ENCODE results near the gene ERICH6. TPM values are rescaled to one million over a fixed set of nuclear protein-coding genes. Genes with fewer than 3 reads are reported as not detected.

The ERICH6 gene
- total RNA-seq, 4 donors from 2014 or later = 0.68 TPM; not detected in 3

DNA sequence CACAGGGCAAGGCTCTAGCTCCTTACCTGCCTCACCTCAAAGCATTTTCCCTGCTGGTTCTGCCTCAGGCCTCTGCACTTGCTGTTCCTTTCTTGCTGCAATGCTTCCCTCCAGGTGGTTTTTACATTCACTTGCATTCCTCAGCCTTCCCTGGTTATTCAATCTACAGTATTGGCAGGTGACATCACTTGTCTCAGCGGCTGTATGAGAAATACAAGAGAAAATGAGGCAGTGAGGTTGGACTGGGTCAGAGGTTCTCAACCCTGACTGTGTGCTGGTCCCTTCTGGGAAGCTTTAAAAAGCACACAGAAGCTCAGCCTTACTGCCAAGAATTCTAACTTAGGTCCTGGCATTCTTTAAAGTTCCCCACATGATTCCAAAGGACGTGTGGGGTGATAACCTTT, 32.6 kb upstream of the ERICH6 start:
- WGBS = 57% methylated on average over 2 of the region's 2 CpGs
- no peak for DNase-seq (ENCODE audit: low spot score in 2 of 2)
- H3K4me1 ChIP-seq = peaks cover 24% of the 10 kb centered on the region
- TF ChIP-seq EP300 (IDR thresholded peaks at IDR 0.05) (no peak), POLR2AphosphoS5 (IDR thresholded peaks at IDR 0.05) (no peak), POLR2A (IDR thresholded peaks at IDR 0.05) (no peak)
- TF ChIP-seq, protein P1, sequence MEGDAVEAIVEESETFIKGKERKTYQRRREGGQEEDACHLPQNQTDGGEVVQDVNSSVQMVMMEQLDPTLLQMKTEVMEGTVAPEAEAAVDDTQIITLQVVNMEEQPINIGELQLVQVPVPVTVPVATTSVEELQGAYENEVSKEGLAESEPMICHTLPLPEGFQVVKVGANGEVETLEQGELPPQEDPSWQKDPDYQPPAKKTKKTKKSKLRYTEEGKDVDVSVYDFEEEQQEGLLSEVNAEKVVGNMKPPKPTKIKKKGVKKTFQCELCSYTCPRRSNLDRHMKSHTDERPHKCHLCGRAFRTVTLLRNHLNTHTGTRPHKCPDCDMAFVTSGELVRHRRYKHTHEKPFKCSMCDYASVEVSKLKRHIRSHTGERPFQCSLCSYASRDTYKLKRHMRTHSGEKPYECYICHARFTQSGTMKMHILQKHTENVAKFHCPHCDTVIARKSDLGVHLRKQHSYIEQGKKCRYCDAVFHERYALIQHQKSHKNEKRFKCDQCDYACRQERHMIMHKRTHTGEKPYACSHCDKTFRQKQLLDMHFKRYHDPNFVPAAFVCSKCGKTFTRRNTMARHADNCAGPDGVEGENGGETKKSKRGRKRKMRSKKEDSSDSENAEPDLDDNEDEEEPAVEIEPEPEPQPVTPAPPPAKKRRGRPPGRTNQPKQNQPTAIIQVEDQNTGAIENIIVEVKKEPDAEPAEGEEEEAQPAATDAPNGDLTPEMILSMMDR (IDR thresholded peaks at IDR 0.05) = no peak
- H3K27ac ChIP-seq = no peak overlapping the region
- H3K27me3 ChIP-seq = no peaks in the 10 kb centered on the region
- H3K9me3 ChIP-seq = no peaks in the 10 kb centered on the region
- peaks cover 8% of the 10 kb centered on the region for H3K36me3 ChIP-seq
- no peak overlapping the region for H3K4me3 ChIP-seq

DNA sequence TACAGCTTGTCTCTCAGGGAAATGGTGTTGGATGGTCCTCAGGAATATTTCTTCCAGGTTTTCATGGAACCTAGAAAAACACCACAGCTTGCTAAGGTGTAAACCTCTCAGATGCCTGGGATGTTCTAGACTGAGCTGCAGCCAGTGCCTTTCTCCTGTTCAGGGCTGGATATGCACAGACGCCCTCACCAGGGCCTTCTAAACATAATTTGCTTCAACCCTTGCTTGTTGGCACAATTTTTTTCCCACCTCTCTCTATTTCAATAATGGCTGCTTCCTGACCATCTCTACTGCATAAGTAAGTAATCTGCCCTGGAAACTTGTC, 31.0 kb upstream of the ERICH6 start:
- TF ChIP-seq POLR2A (IDR thresholded peaks at IDR 0.05) (no peak), POLR2AphosphoS5 (IDR thresholded peaks at IDR 0.05) (no peak), EP300 (IDR thresholded peaks at IDR 0.05) (no peak)
- TF ChIP-seq, protein P1 (IDR thresholded peaks at IDR 0.05) = no peak
- Histone ChIP-seq H3K4me3 (no peak overlapping the region), H3K27ac (no peak overlapping the region), H3K27me3 (no peaks in the 10 kb centered on the region), H3K9me3 (no peaks in the 10 kb centered on the region), H3K36me3 (no peaks in the 10 kb centered on the region), H3K4me1 (peaks cover 24% of the 10 kb centered on the region)
- DNase-seq (ENCODE audit: low spot score in 2 of 2) = no peak
- 71% methylated on average over 1 of the region's 1 CpG for WGBS

DNA sequence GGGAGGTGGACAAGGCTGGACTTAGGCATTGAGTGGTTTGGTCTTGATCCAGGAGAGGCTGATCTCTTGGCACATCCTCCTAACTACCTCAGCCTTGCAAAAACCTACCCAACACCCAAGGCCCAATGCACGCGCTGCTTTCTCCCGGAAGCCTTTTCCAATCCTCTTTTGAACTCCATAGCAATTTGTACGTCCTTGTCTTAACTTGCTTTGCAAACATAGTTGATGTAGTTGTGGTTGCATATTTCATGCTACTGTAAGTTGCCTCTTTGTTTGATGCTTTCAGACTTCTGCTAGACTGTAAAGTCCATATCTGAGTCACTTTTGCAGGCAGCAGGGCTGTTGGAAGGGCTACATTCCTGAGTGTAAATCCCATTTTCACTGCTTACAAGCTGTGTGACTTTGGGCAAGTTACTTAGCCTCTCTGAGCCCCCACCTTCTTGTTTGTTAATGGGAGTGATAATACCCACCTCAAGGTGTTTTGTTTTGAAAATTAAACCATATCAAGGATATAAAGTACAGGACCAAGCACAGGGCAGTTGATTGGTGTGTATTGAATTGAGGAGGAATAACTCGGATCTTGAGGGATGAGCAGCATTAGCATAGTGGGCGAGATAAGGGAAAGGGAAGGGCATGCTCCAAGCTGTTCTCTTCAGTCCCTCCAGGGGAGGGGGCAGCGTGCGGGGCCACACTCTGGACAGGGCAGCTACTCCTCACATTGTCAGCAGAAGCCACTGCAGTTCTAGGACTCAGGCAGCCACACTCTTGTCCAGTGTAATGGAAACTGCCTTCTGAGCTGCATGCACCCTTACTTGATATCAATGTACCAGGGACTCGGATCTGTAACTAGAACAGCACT, 30.4 kb upstream of the ERICH6 start:
- no peak overlapping the region for H3K27ac ChIP-seq
- TF ChIP-seq POLR2A (IDR thresholded peaks at IDR 0.05) = no peak
- TF ChIP-seq, protein P1 (IDR thresholded peaks at IDR 0.05) = no peak
- TF ChIP-seq POLR2AphosphoS5 (IDR thresholded peaks at IDR 0.05) = no peak
- no peak for TF ChIP-seq EP300 (IDR thresholded peaks at IDR 0.05)
- no peaks in the 10 kb centered on the region for H3K36me3 ChIP-seq
- DNase-seq (ENCODE audit: low spot score in 2 of 2) = no peak
- H3K4me1 ChIP-seq = peaks cover 24% of the 10 kb centered on the region
- H3K4me3 ChIP-seq = no peak overlapping the region
- H3K9me3 ChIP-seq = no peaks in the 10 kb centered on the region
- H3K27me3 ChIP-seq = no peaks in the 10 kb centered on the region
- WGBS = 83% methylated on average over 9 of the region's 9 CpGs

DNA sequence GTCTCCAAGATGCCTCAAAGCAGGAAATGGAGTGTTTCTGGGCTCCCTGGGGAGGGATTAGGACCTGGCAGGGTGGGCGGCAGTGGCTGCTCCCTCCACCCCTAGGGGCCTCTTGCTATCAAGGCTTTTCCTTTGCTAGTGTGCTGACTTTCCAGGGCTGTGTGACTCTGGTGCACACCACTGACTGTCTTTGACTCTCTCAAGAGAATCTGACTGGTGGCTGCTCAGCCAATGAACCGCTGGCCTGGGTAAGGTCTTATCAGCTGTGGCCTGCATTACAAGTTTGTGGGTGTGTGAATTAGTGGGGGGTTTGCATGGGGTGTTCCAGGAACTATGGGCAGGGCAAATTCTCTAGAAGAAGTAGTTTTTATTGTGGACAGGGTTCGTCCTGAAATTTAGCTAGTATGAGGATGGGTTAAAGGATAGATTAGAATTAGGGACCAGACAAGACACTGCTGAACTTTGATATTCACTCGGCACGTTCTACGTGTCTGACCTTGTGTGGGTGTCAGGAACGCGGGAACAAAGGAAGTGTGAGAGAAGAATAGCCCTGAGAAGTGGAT, 29.7 kb upstream of the ERICH6 start:
- Histone ChIP-seq H3K4me3 (no peak overlapping the region), H3K9me3 (no peaks in the 10 kb centered on the region), H3K27ac (no peak overlapping the region), H3K27me3 (no peaks in the 10 kb centered on the region), H3K36me3 (no peaks in the 10 kb centered on the region), H3K4me1 (peaks cover 18% of the 10 kb centered on the region)
- no peak for DNase-seq (ENCODE audit: low spot score in 2 of 2)
- no peak for TF ChIP-seq EP300 (IDR thresholded peaks at IDR 0.05)
- TF ChIP-seq POLR2A (IDR thresholded peaks at IDR 0.05) = no peak
- no peak for TF ChIP-seq POLR2AphosphoS5 (IDR thresholded peaks at IDR 0.05)
- TF ChIP-seq, protein P1 (IDR thresholded peaks at IDR 0.05) = no peak
- 75% methylated on average over 8 of the region's 8 CpGs for WGBS

DNA sequence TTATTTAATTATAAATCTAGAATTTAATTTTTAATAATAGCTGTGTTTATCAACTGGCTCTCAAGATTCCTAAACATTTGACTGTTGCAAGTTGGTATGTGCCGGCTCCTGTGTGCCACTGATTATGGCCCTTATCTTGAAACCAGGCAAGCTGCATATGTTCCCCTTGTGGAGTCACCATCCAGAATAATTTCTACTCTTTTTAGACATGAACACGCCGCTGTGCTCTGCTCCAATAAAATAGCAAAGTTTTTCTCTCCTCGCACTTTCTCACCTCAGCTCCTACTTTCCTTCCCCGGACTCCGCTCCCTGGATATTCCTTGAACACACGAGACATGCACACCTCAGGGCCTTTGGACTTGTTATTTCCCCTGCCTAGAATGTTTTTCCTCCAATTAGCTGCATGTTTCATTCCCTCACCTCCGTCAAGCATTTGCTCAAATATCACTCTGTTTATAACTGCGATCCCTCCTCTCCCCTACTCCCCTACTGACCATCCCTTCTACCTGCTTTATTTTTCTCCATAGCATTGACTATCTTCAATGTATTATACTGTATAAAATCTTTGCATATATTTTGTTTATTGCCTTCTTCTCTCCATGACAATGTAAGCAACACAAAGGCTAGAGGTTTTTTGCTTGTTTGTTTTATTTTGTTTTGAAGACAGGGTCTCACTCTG, 26.1 kb upstream of the ERICH6 start:
- Histone ChIP-seq H3K4me3 (no peak overlapping the region), H3K4me1 (peaks cover 35% of the 10 kb centered on the region), H3K36me3 (no peaks in the 10 kb centered on the region), H3K27ac (no peak overlapping the region), H3K27me3 (no peaks in the 10 kb centered on the region), H3K9me3 (no peaks in the 10 kb centered on the region)
- 96% methylated on average over 9 of the region's 9 CpGs for WGBS
- TF ChIP-seq POLR2A (IDR thresholded peaks at IDR 0.05) (no peak), POLR2AphosphoS5 (IDR thresholded peaks at IDR 0.05) (no peak), EP300 (IDR thresholded peaks at IDR 0.05) (no peak)
- TF ChIP-seq, protein P1 (IDR thresholded peaks at IDR 0.05) = no peak
- no peak for DNase-seq (ENCODE audit: low spot score in 2 of 2)
